AG04450 (cell line): ENCODE data around the gene ADGRF3. TPM values are rescaled to one million over a fixed set of nuclear protein-coding genes. Genes with fewer than 3 reads are reported as not detected.
"Not testable (repeated sequence)": the region's sequence is repeated elsewhere in the genome, so short reads cannot be mapped to it uniquely, and the experiment has no call there.

Experiments
- CTCF ChIA-PET: fragments of 300-600, 350-600 bp; formaldehyde crosslinking; extraction: SDS; loops from one replicate; lab custom pipeline; 2022; ENCODE audit warnings: antibody characterized with exemption, inconsistent platforms; lab: Charles Lee
- POLR2A ChIA-PET: fragments of 350-600 bp; formaldehyde crosslinking; extraction: SDS; loops from one replicate; lab custom pipeline; 2021; ENCODE audit warnings: antibody characterized with exemption, inconsistent platforms; lab: Yijun Ruan, JAX
- DNase-seq: peaks from one replicate; pipeline ENCODE4 v3.0.0-alpha.2; 2011; ENCODE audit warnings: low read depth, low spot score
- H3K27ac ChIP-seq: one replicate; pipeline ENCODE4 v1.5.1; 2012; ENCODE audit warnings: low read depth, low read length, control low read depth
- H3K27me3 ChIP-seq: one replicate; pipeline ENCODE4 v1.6.0; 2012; ENCODE audit warnings: low read length; ENCODE audit not compliant: control insufficient read depth, insufficient read depth
- H3K4me3 ChIP-seq: 2 replicates; pipeline ENCODE4 v1.5.1; 2011; ENCODE audit warnings: mild to moderate bottlenecking, low read depth, low read length, control low read depth
- H3K9me3 ChIP-seq: 2 replicates; pipeline ENCODE4 v1.5.1; 2012; ENCODE audit warnings: low read length; ENCODE audit not compliant: control insufficient read depth, insufficient read depth
- CTCF ChIP-seq: IDR thresholded peaks from 2 replicates; pipeline ENCODE4 v1.5.1; 2011; ENCODE audit warnings: low read depth, low read length, control low read depth, inconsistent platforms
- polyA plus RNA-seq: library from polyadenylated mRNA; depleted of rRNA; stranded (reverse); fragments of >200 nt; gene quantifications from 2 replicates; pipeline ENCODE4 v1.2.3, GENCODE V29; 2011; rRNA removed

The ADGRF3 gene
- polyA plus RNA-seq, 1 experiment, result not detected

GRCh38 chr2:26269571-26270158 lies 76.9 kb downstream of the ADGRF3 start:
- TF ChIP-seq CTCF, result no peak
- no peak for DNase-seq
- POLR2A ChIA-PET, result no interaction called here
- no peak overlapping the region for H3K27ac ChIP-seq
- H3K27me3 ChIP-seq, result no peaks in the 10 kb centered on the region
- no peak overlapping the region for H3K4me3 ChIP-seq
- no peaks in the 10 kb centered on the region for H3K9me3 ChIP-seq
- CTCF ChIA-PET, result interaction anchor here (0.6 kb wide), 1 partner anchor 61 kb away, joined by 4 read pairs; no protein-coding TSS in a partner anchor

GRCh38 chr2:26268670-26269385 lies 77.8 kb downstream of the ADGRF3 start:
- H3K27me3 ChIP-seq, H3K27ac ChIP-seq, H3K4me3 ChIP-seq, DNase-seq, POLR2A ChIA-PET, H3K9me3 ChIP-seq: not testable (repeated sequence)
- CTCF ChIA-PET, result interaction anchor here (1.0 kb wide), 1 partner anchor 318 kb away, joined by 3 read pairs; no protein-coding TSS in a partner anchor

GRCh38 chr2:26268213-26268612 lies 78.4 kb downstream of the ADGRF3 start:
- no peaks in the 10 kb centered on the region for H3K27me3 ChIP-seq
- H3K4me3 ChIP-seq, result no peak overlapping the region
- no peak overlapping the region for H3K27ac ChIP-seq
- ChIA-PET CTCF (interaction anchor here (1.0 kb wide), 1 partner anchor 317 kb away, joined by 3 read pairs; no protein-coding TSS in a partner anchor), POLR2A (no interaction called here)
- no peaks in the 10 kb centered on the region for H3K9me3 ChIP-seq
- no peak for TF ChIP-seq CTCF
- no peak for DNase-seq

GRCh38 chr2:26258836-26259235 lies 87.8 kb downstream of the ADGRF3 start:
- H3K27ac ChIP-seq, DNase-seq, H3K27me3 ChIP-seq, POLR2A ChIA-PET, CTCF ChIA-PET, H3K9me3 ChIP-seq, H3K4me3 ChIP-seq: not testable (repeated sequence)

Other genes with a start within 250 kb of the ADGRF3 start
- 2.8 and 3.1 TPM in 2 replicates for gene GAREM2, start 173.7 kb downstream of the ADGRF3 start, polyA plus RNA-seq
- gene HADHA, start 102.2 kb downstream of the ADGRF3 start, polyA plus RNA-seq, result 155 and 172 TPM in 2 replicates
- gene HADHB, start 101.8 kb downstream of the ADGRF3 start, polyA plus RNA-seq, result 129 and 162 TPM in 2 replicates
- 8.9 and 10.9 TPM in 2 replicates for gene SELENOI, start 646 bp downstream of the ADGRF3 start, polyA plus RNA-seq
- 0.16 TPM in 1 of 2 replicates, not detected in the other for gene DRC1, start 55.1 kb upstream of the ADGRF3 start, polyA plus RNA-seq
- gene OTOF, start 131.3 kb upstream of the ADGRF3 start, polyA plus RNA-seq, result not detected in 2 replicates